C4-2B (cell line): ENCODE measurements around the gene AP2A2.

ENCODE experiments used
- ZFX ChIP-seq: fragments of 450-650 bp; IDR thresholded peaks from 2 replicates; pipeline ENCODE4 v1.6.1; 2017
- TF ChIP-seq, protein P1 (sequence below): fragments of 450-650 bp; conservative IDR thresholded peaks from 2 replicates; pipeline ENCODE4 v1.5.1; 2017; ENCODE audit warnings: mild to moderate bottlenecking

DNA sequence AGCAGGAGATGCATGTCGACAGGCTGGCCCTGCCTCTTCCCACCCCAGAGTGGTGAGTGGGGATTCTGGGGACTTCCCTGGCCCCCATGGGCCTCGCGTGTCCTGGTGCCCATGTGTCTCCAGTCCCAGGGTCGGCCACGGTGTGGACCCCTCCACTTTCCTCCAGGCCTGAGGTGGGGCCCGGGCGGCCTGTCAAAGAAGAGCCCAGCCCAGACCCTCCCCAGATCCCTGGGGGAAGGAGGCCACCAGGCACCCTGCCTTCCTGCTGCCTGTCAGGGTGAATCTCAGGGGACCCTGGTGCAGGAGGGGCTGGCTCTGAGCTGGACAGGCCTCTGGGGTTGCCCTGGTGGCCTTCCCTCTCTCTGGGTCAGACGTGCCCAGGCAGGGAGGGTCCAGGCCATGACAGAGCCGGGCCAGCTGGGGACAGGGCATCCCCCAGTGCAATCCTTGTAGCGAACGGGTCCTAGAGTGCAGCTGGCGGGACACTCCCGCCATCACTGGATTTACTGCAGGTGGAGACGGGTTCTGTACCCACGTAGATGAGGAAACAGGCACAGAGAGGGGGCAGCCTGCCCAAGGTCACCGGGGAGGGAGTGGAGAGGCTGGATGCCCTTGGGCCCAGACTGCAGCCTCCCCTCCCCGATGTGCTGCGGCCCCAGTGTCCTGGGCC lies 124.4 kb downstream of the AP2A2 start:
- TF ChIP-seq, protein P1, sequence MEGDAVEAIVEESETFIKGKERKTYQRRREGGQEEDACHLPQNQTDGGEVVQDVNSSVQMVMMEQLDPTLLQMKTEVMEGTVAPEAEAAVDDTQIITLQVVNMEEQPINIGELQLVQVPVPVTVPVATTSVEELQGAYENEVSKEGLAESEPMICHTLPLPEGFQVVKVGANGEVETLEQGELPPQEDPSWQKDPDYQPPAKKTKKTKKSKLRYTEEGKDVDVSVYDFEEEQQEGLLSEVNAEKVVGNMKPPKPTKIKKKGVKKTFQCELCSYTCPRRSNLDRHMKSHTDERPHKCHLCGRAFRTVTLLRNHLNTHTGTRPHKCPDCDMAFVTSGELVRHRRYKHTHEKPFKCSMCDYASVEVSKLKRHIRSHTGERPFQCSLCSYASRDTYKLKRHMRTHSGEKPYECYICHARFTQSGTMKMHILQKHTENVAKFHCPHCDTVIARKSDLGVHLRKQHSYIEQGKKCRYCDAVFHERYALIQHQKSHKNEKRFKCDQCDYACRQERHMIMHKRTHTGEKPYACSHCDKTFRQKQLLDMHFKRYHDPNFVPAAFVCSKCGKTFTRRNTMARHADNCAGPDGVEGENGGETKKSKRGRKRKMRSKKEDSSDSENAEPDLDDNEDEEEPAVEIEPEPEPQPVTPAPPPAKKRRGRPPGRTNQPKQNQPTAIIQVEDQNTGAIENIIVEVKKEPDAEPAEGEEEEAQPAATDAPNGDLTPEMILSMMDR = no peak
- no peak for TF ChIP-seq ZFX
